ENCODE measurements around the gene CCDC74B. TPM values are rescaled to one million over a fixed set of nuclear protein-coding genes. Genes with fewer than 3 reads are reported as not detected.
"Not testable (repeated sequence)": the region's sequence is repeated elsewhere in the genome, so short reads cannot be mapped to it uniquely, and the experiment has no call there.

Gene CCDC74B
- total RNA-seq, 4 donors from 2014 or later: 1.2 to 10.4 (median 1.6) TPM

GRCh38 chr2:130169896-130170295 is 25.0 kb upstream of the CCDC74B start:
- DNase-seq (ENCODE audit: low spot score) (no peak), ATAC-seq (ENCODE audit: low FRiP score) (no peak)
- no peak for TF ChIP-seq CTCF (IDR thresholded peaks at IDR 0.05)

- not testable (repeated sequence) for DNase-seq (ENCODE audit: low spot score); ATAC-seq (ENCODE audit: low FRiP score)
Measured at GRCh38 chr2:130169163-130169562, 24.3 kb upstream of the CCDC74B start.

GRCh38 chr2:130166611-130167010 is 21.7 kb upstream of the CCDC74B start:
- not testable (repeated sequence) for DNase-seq (ENCODE audit: low spot score); ATAC-seq (ENCODE audit: low FRiP score)

GRCh38 chr2:130165293-130166016 is 20.5 kb upstream of the CCDC74B start:
- no peak for TF ChIP-seq CTCF (IDR thresholded peaks at IDR 0.05)
- no peak for ATAC-seq (ENCODE audit: low FRiP score)
- DNase-seq (ENCODE audit: low spot score): no peak

- ATAC-seq (ENCODE audit: low FRiP score): no peak
- no peak for DNase-seq (ENCODE audit: low spot score)
- no peak for TF ChIP-seq CTCF (IDR thresholded peaks at IDR 0.05)
Measured at GRCh38 chr2:130162968-130163367, 18.1 kb upstream of the CCDC74B start.

GRCh38 chr2:130162486-130162885 is 17.6 kb upstream of the CCDC74B start:
- ATAC-seq (ENCODE audit: low FRiP score): not testable (repeated sequence)

GRCh38 chr2:130160838-130161705 is 16.2 kb upstream of the CCDC74B start:
- DNase-seq (ENCODE audit: low spot score); ATAC-seq (ENCODE audit: low FRiP score): not testable (repeated sequence)

More at GRCh38 chr2:130162486-130162885, 17.6 kb upstream of the CCDC74B start:
- not testable (repeated sequence) for DNase-seq (ENCODE audit: low spot score)

GRCh38 chr2:130160131-130160530 is 15.2 kb upstream of the CCDC74B start:
- ATAC-seq (ENCODE audit: low FRiP score): no peak
- no peak for DNase-seq (ENCODE audit: low spot score)
- no peak for TF ChIP-seq CTCF (IDR thresholded peaks at IDR 0.05)

- not testable (repeated sequence) for ATAC-seq (ENCODE audit: low FRiP score); DNase-seq (ENCODE audit: low spot score)
Measured at GRCh38 chr2:130159376-130159775, 14.5 kb upstream of the CCDC74B start.
